Measurements from ENCODE around the gene EIF2S1.
A peak's percentile ranks its signal among the peaks of the same experiment; 100 is the strongest.
"Not testable (repeated sequence)": the region's sequence is repeated elsewhere in the genome, so short reads cannot be mapped to it uniquely, and the experiment has no call there.

The EIF2S1 gene

GRCh38 chr14:67371247-67372148 is 11.4 kb downstream of the EIF2S1 start:
- DNase-seq = no peak
- no peak for ATAC-seq

GRCh38 chr14:67372833-67373232 is 12.7 kb downstream of the EIF2S1 start:
- DNase-seq (no peak), ATAC-seq (no peak)

- DNase-seq (no peak), ATAC-seq (peak; percentile 83)
These were observed 13.2 kb downstream of the EIF2S1 start for GRCh38 chr14:67373347-67373746.

- DNase-seq (no peak), ATAC-seq (no peak)
These were observed 17.8 kb downstream of the EIF2S1 start for GRCh38 chr14:67377916-67378315.

- DNase-seq = no peak
- no peak for ATAC-seq
These were observed 25.0 kb downstream of the EIF2S1 start for GRCh38 chr14:67385120-67385519.

GRCh38 chr14:67385618-67386017 is 25.5 kb downstream of the EIF2S1 start:
- no peak for DNase-seq
- ATAC-seq = no peak

GRCh38 chr14:67387195-67387594 is 27.1 kb downstream of the EIF2S1 start:
- DNase-seq (no peak), ATAC-seq (peak; percentile 14)

GRCh38 chr14:67389275-67389674 is 29.1 kb downstream of the EIF2S1 start:
- DNase-seq (no peak), ATAC-seq (no peak)

- ATAC-seq = no peak
- DNase-seq = no peak
These were observed 29.8 kb downstream of the EIF2S1 start for GRCh38 chr14:67389811-67390534.

- DNase-seq (no peak), ATAC-seq (no peak)
These were observed 31.1 kb downstream of the EIF2S1 start for GRCh38 chr14:67391268-67391667.

- DNase-seq = no peak
- ATAC-seq = no peak
These were observed 32.0 kb downstream of the EIF2S1 start for GRCh38 chr14:67392123-67392522.

GRCh38 chr14:67392800-67393199 is 32.7 kb downstream of the EIF2S1 start:
- ATAC-seq (no peak), DNase-seq (no peak)

- no peak for DNase-seq
- no peak for ATAC-seq
These were observed 33.6 kb downstream of the EIF2S1 start for GRCh38 chr14:67393689-67394088.

- ATAC-seq = no peak
- no peak for DNase-seq
These were observed 35.2 kb downstream of the EIF2S1 start for GRCh38 chr14:67395086-67395875.

GRCh38 chr14:67395876-67396189 is 35.7 kb downstream of the EIF2S1 start:
- no peak for ATAC-seq
- DNase-seq = no peak

GRCh38 chr14:67396381-67396970 is 36.3 kb downstream of the EIF2S1 start:
- no peak for DNase-seq
- ATAC-seq = no peak

GRCh38 chr14:67397536-67397935 is 37.4 kb downstream of the EIF2S1 start:
- DNase-seq (no peak), ATAC-seq (no peak)

- ATAC-seq (no peak), DNase-seq (no peak)
These were observed 40.3 kb downstream of the EIF2S1 start for GRCh38 chr14:67400434-67400833.

GRCh38 chr14:67405771-67406170 is 45.6 kb downstream of the EIF2S1 start:
- DNase-seq (no peak), ATAC-seq (no peak)

- ATAC-seq, DNase-seq: not testable (repeated sequence)
These were observed 48.1 kb downstream of the EIF2S1 start for GRCh38 chr14:67408122-67408801.

GRCh38 chr14:67409461-67409860 is 49.3 kb downstream of the EIF2S1 start:
- DNase-seq = no peak
- no peak for ATAC-seq

GRCh38 chr14:67410313-67410712 is 50.2 kb downstream of the EIF2S1 start:
- ATAC-seq (no peak), DNase-seq (no peak)
